ENCODE data around the gene BTNL2. TPM values are rescaled to one million over a fixed set of nuclear protein-coding genes. Genes with fewer than 3 reads are reported as not detected.

Gene BTNL2
- total and polyA plus RNA-seq, 2 of the 13 experiments (the other 11 are each of a cell fraction or from before 2014, with no cell fraction given), result not detected

DNA sequence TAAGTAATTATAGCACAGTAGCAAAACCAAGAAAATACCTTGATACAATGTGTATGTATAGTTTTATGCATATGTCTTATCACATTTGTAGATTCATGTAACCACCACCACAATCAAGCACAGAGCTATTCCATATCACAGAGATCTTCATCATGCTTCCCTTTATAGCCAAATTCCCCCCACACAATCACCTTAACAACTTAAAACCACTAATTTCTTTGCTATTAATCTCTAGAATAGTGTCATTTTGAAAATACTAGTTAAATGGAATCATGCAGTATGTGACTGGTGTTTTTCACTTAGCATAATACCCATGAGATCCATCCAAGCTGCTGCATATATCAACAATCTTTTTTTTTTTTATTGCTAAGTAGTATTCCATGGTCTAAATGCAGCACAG is 41.0 kb upstream of the BTNL2 start:
- Histone ChIP-seq H3K4me2 (ENCODE audit: low read depth, low read length) (no peak overlapping the region), H4K20me1 (ENCODE audit: insufficient read depth, low read length) (no peaks in the 10 kb centered on the region)
- CTCF ChIA-PET (ENCODE audit: low intra/inter-chr PET ratio, low total read pairs), result no interaction called here

GRCh38 chr6:32445321-32445854 is 38.4 kb upstream of the BTNL2 start:
- 11% methylated on average over 3 of the region's 3 CpGs for WGBS (ENCODE audit: low lambda C conversion rate)
- Histone ChIP-seq H3K79me2 (ENCODE audit: insufficient read depth, low read length) (no peaks in the 10 kb centered on the region), H2AFZ (ENCODE audit: low read length) (no peak overlapping the region), H3K27ac (ENCODE audit: extremely low read length, insufficient read depth, low read length) (no peak overlapping the region), H3K9ac (ENCODE audit: insufficient read depth, low read depth, low read length) (no peak overlapping the region), H4K20me1 (ENCODE audit: insufficient read depth, low read length) (no peaks in the 10 kb centered on the region), H3K9me3 (ENCODE audit: low read length) (no peaks in the 10 kb centered on the region), H3K4me1 (ENCODE audit: insufficient read depth, low read length) (no peaks in the 10 kb centered on the region), H3K27me3 (ENCODE audit: control insufficient read depth in 1 of 2, insufficient read depth in 2 of 2, low read length in 2 of 2) (peaks cover 0 to 3% of the 10 kb centered on the region in 2 experiments; a peak in 2 of 5 replicates), H3K4me3 (replicated peaks in 1 of 3; ENCODE audit: insufficient read depth in 1 of 3, low read depth in 2 of 3, low read length in 3 of 3) (no peak overlapping the region), H3K4me2 (ENCODE audit: low read depth, low read length) (no peak overlapping the region), H3K36me3 (replicated peaks in 1 of 2; ENCODE audit: control insufficient read depth in 1 of 2, insufficient read depth in 2 of 2, low read length in 2 of 2) (no peaks in the 10 kb centered on the region)
- TF ChIP-seq EP300 (IDR thresholded peaks at IDR 0.05; ENCODE audit: low read depth in 2 of 2, low read length in 2 of 2), result no peak
- no peak for TF ChIP-seq EP300 (CRISPR knock-in tag; IDR thresholded peaks at IDR 0.05; ENCODE audit: borderline replicate concordance)
- TF ChIP-seq, protein P1, sequence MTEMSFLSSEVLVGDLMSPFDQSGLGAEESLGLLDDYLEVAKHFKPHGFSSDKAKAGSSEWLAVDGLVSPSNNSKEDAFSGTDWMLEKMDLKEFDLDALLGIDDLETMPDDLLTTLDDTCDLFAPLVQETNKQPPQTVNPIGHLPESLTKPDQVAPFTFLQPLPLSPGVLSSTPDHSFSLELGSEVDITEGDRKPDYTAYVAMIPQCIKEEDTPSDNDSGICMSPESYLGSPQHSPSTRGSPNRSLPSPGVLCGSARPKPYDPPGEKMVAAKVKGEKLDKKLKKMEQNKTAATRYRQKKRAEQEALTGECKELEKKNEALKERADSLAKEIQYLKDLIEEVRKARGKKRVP (CRISPR knock-in tag; IDR thresholded peaks at IDR 0.05), result no peak
- TF ChIP-seq ZBTB49 (CRISPR knock-in tag; IDR thresholded peaks at IDR 0.05; ENCODE audit: borderline replicate concordance), result no peak
- TF ChIP-seq TEAD3 (CRISPR knock-in tag; optimal IDR thresholded peaks at IDR 0.05; ENCODE audit: borderline replicate concordance), result no peak
- TF ChIP-seq POLR2G (IDR thresholded peaks at IDR 0.05; ENCODE audit: low read depth, low read length), result no peak
- no peak for TF ChIP-seq SMYD3 (CRISPR knock-in tag; IDR thresholded peaks at IDR 0.05)
- TF ChIP-seq ZNF850 (CRISPR knock-in tag; conservative IDR thresholded peaks at IDR 0.05), result no peak
- TF ChIP-seq FOSL2 (CRISPR knock-in tag; IDR thresholded peaks at IDR 0.05), result no peak
- TF ChIP-seq MAX (IDR thresholded peaks at IDR 0.05), result no peak
- TF ChIP-seq CAMTA2 (CRISPR knock-in tag; IDR thresholded peaks at IDR 0.05; ENCODE audit: borderline replicate concordance), result no peak
- ATAC-seq (no peak), FAIRE-seq (no peak), DNase-seq (ENCODE audit: low spot score) (no peak)
- BruUV-seq (replicated peaks), result no TSS peak
- POLR2A ChIA-PET, result no interaction called here
- in situ Hi-C loops (cut with HindIII; ENCODE audit: extremely low pct_ligation_motif_present, low pct_unique_long_range_greater_than_20kb), result no loop called here
- CTCF ChIA-PET (ENCODE audit: low intra/inter-chr PET ratio, low total read pairs), result no interaction called here
- intact Hi-C loops (cut with micrococcal nuclease; ENCODE audit: unreplicated experiment), result no loop called here

More for the DNA sequence above, 41.0 kb upstream of the BTNL2 start:
- Histone ChIP-seq H3K79me2 (ENCODE audit: insufficient read depth, low read length) (no peaks in the 10 kb centered on the region), H3K4me1 (ENCODE audit: insufficient read depth, low read length) (no peaks in the 10 kb centered on the region), H2AFZ (ENCODE audit: low read length) (no peak overlapping the region), H3K27me3 (ENCODE audit: control insufficient read depth in 1 of 2, insufficient read depth in 2 of 2, low read length in 2 of 2) (peaks cover 0 to 3% of the 10 kb centered on the region in 2 experiments; a peak in 1 of 5 replicates), H3K27ac (ENCODE audit: extremely low read length, insufficient read depth, low read length) (no peak overlapping the region), H3K36me3 (replicated peaks in 1 of 2; ENCODE audit: control insufficient read depth in 1 of 2, insufficient read depth in 2 of 2, low read length in 2 of 2) (no peaks in the 10 kb centered on the region), H3K9ac (ENCODE audit: insufficient read depth, low read depth, low read length) (no peak overlapping the region), H3K4me3 (replicated peaks in 1 of 3; ENCODE audit: insufficient read depth in 1 of 3, low read depth in 2 of 3, low read length in 3 of 3) (no peak overlapping the region), H3K9me3 (ENCODE audit: low read length) (no peaks in the 10 kb centered on the region)
- no peak for ATAC-seq
- BruUV-seq (replicated peaks), result no TSS peak
- intact Hi-C loops (cut with micrococcal nuclease; ENCODE audit: unreplicated experiment), result loop anchor here (1.0 kb wide), 1 partner anchor 16 kb away; no protein-coding TSS in a partner anchor
- no peak for FAIRE-seq
- TF ChIP-seq ZNF740 (CRISPR knock-in tag; IDR thresholded peaks at IDR 0.05), result no peak
- no peak for TF ChIP-seq SMARCC2 (IDR thresholded peaks at IDR 0.05)
- TF ChIP-seq ZNF138 (CRISPR knock-in tag; IDR thresholded peaks at IDR 0.05; ENCODE audit: low read depth), result no peak
- no peak for TF ChIP-seq HMG20A (CRISPR knock-in tag; IDR thresholded peaks at IDR 0.05; ENCODE audit: borderline replicate concordance)
- TF ChIP-seq ZNF20 (CRISPR knock-in tag; IDR thresholded peaks at IDR 0.05), result no peak
- TF ChIP-seq ZNF883 (CRISPR knock-in tag; IDR thresholded peaks at IDR 0.05; ENCODE audit: not compliant biosample characterization), result no peak
- no peak for TF ChIP-seq ZNF251 (CRISPR knock-in tag; IDR thresholded peaks at IDR 0.05)
- no peak for TF ChIP-seq SIN3A (IDR thresholded peaks at IDR 0.05; ENCODE audit: borderline replicate concordance, low read depth, low read length)
- TF ChIP-seq SNAI1 (CRISPR knock-in tag; IDR thresholded peaks at IDR 0.05; ENCODE audit: borderline replicate concordance), result no peak
- no peak for TF ChIP-seq TBX2 (CRISPR knock-in tag; IDR thresholded peaks at IDR 0.05; ENCODE audit: borderline replicate concordance)
- POLR2A ChIA-PET, result no interaction called here
- in situ Hi-C loops (cut with HindIII; ENCODE audit: extremely low pct_ligation_motif_present, low pct_unique_long_range_greater_than_20kb), result no loop called here
- DNase-seq (ENCODE audit: low spot score), result no peak
